NCI-H2196 treated with DMSO at 0.1 percent for 48 hours (cell line): ENCODE results near the gene TEF.
"Not testable (repeated sequence)": the region's sequence is repeated elsewhere in the genome, so short reads cannot be mapped to it uniquely, and the experiment has no call there.

ENCODE experiments used
- DNase-seq: peaks from one replicate; lab custom pipeline; 2025; ENCODE audit not compliant: unreplicated experiment; lab: John Stamatoyannopoulos, UW

The TEF gene

GRCh38 chr22:41380993-41381328, 781 bp upstream of the TEF start:
- peak; percentile 68 for DNase-seq

DNA sequence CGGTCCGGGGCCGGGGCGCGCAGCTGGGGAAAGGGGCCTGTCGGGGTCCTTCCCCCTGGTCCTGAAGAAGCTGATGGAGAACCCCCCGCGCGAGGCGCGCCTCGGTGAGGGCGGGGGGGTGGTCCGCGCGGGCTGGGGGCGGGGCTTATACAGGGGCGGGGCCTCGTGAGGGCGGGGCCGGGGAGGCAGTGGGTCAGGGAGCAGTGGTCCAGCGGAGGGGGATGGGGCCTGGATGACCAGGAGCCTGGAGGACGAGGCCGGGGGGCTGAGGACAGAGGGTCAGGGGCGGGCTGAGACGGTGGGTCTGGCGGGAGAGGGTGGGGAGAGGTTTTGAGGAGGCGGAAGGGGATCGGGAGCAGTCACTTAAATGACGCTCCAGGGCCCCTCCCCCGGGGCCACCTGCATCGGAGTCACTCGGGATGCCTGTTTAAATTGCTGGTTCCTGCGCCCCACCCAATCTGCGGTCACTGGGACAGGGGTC, 396 bp downstream of the TEF start:
- DNase-seq, result no peak

DNA sequence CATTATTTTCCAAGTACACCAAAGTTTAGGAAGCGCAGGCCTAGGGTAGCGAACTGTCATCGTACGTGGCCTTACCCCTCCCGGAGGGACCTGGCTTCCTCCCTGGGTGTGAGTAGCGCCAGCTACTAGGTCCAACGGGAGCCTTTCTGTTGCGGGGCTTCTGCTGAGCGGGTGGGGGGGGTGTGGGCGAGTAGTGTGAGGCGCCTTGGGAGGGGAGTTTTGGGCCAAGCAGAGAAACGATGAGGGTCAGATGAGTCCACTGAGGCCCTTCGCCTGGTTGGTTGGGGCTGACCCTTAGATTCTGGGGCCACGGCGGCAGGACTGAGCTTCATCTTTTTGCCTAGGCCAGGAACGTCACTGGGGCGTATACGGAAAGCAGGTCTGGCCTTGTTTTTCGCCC, 868 bp downstream of the TEF start:
- no peak for DNase-seq

GRCh38 chr22:41383085-41383484, 1.3 kb downstream of the TEF start:
- no peak for DNase-seq

DNA sequence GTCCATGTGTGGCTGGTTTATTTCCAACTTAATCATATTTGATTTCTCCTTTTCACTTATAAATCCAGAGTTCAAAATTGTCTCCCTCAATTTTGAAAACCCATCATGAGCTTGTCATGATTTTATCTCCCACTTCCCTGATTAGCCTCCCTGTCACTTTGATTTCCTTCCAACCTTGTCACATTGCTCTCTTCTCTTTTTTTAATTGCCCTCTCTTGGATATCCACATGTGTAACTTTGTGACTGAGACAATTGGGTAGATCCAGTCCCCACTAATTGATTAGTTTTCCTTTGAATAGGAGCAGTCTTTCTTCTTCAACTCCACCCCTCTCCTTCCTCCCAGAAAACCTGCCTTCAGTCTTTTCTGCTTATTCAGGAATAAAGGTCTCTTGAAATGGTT, 2.4 kb downstream of the TEF start:
- no peak for DNase-seq

DNA sequence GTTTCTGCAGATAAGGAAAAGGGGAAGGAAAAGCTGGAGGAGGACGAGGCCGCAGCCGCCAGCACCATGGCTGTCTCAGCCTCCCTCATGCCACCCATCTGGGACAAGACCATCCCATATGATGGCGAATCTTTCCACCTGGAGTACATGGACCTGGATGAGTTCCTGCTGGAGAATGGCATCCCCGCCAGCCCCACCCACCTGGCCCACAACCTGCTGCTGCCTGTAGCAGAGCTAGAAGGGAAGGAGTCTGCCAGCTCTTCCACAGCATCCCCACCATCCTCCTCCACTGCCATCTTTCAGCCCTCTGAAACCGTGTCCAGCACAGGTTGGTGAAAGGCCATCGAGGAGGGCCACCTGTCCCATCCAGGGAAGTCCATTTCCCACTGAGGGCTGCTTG, 5.6 kb downstream of the TEF start:
- no peak for DNase-seq

DNA sequence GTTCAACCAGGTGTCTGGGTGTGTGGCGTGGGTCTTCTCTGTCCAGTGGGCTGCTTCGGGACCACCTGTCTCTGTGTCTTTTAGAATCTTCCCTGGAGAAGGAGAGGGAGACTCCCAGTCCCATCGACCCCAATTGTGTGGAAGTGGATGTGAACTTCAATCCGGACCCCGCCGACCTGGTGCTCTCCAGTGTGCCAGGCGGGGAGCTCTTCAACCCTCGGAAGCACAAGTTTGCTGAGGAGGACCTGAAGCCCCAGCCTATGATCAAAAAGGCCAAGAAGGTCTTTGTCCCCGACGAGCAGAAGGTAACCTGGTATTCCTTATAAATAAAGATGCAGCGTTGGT, 12.2 kb downstream of the TEF start:
- DNase-seq, result no peak

- DNase-seq, result no peak
These were observed 13.9 kb downstream of the TEF start for GRCh38 chr22:41395531-41396240.

DNA sequence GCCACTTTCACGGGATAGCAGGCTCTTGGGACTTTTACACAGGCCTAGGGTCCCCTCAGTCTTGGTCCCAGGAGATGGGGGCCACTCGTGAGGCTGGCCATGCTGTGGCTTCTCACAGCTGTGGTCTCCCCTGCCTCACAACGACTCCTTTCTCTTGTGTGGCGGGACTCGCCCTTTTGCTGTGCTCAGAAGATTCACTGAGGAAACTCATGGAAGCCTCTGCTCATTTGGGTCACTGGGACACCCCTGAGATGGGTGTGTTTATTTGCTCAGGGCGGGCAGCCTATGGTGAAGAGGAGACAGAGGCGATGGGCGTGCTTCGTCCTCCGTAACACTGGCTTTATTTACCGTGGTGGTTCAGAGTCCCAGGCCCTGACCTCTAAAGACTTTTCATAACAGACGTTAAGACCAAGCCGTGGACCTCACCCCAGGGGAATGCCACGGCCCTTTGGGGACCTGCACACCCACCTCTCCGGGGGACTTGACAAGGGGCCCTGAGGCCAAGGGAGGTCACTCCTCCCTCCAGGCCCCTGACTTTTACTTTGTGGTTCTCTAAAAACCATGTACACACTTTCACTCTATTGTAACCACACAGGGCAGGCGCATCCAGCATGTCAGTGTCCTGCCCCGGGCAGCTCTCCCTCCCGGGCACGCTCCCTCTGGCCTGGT, 15.5 kb downstream of the TEF start:
- DNase-seq, result no peak

DNA sequence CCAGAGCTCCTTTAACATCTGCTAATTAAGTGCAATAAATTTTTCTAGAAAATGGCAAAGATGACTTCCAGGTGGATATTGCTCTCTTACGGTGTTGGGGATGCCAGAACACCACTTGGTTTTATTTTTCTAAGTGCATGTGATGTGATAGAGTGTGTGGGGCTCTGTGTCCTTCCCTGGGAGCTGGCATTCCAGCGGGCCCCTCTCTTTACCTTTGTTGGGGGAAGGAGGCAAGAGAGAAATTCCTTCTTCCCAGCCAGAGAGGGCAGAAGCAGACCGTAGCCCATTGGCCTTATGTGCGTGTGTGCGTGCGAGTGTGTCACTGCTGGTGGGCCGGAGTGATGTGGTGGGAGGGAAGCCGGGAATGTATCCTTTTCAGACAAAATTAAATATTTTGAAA, 17.2 kb downstream of the TEF start:
- DNase-seq, result no peak

DNA sequence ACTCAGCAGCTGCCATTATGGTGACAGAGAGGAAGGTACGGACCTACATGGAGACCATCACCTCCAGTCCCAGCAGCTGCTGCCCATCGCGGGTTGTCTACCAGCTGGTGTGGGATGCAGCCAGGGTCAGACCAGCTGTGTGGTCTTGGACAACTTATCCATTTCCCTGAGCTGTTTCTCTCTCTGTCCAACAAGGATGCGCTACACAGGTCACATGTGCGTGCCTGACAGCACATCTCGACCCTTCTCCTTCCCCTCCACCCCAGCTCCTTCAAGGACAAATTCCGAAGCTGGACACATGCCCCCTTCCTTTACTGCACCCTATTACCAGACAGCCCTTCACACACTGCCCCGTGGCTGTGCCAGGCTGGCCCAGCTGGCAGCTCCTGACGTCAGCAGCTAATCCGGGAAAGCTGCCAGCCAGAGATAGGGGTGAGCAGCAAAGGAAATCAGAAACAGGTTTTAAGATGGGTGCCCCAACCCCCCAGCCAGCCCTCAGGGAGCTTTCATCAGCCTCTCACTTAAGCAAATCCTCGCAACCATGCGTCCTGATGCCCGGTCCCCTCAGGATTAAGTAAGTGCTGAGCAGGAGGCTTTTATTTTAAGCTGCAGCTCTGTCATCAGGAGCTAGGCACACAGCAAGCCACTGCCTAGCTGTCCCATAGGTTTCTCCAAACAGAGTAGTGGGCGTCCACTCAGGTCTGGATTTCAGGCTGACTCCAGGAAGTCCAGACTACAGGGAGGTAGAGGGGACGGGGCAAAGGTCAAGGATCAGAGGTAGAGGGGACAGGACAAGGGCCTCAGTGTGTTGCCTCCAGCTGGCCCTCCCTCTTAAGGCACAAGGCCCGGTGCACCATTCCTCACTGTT, 20.3 kb downstream of the TEF start:
- peak; percentile 70 for DNase-seq

- not testable (repeated sequence) for DNase-seq
These were observed 21.1 kb downstream of the TEF start for GRCh38 chr22:41402851-41403250.

- peak; percentile 98 for DNase-seq
These were observed 22.0 kb downstream of the TEF start for GRCh38 chr22:41403532-41404318.

DNA sequence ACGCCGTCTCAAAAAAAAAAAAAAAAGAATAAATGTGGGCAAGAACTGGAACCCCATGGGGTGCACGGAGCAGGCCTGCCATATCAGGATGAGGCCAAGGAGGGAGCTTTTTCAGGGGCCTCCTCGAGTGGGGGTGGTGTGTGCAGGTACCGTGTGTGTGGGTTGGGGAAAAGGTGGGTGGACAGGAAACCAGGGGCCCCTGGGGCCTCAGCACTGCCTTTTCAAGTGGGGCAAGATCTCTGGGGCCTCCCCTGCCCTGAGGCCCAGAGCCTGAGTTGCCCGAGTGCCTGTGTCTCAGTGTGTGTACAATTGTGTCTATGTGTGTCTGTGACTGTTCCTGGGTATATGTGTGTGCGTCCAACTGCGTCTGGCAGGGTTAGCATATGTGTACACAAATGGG, 23.8 kb downstream of the TEF start:
- DNase-seq, result no peak

DNA sequence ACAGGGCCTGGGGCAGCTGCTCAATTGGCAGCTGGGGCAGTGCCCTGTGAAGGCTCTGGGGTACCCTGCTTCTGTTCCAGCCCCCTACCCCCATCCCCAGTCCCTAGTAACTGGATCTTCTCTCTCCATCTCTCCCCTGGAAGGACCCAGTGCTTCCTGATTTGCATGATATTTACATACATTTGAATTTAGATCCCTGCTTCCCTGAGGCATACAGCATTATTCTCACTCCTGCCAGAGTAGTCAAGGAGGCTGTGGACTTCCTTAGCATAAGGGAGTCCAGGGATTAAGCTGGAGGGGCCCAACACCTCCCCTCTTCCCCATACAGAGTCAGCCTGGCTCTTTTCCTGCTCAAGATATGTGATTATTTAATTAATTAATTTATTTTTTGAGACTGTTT, 24.7 kb downstream of the TEF start:
- no peak for DNase-seq

DNA sequence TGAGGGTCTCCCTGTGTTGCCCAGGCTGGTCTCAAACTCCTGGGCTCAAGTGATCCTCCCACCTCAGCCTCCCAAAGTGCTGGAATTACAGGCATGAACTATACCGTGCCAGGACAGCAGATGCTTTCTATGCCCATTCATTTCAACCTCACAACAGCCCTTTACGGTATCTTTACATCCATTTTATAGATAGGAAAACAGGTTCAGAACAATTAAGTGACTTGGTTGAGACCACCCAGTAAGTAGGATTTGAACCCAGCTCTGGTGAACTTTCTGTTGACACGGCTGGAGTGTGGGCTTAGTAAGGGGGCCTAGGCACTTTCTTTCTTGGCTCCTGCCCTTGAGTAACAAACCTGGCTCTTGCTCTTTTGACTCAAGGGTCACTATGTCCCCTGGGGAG, 25.7 kb downstream of the TEF start:
- no peak for DNase-seq

DNA sequence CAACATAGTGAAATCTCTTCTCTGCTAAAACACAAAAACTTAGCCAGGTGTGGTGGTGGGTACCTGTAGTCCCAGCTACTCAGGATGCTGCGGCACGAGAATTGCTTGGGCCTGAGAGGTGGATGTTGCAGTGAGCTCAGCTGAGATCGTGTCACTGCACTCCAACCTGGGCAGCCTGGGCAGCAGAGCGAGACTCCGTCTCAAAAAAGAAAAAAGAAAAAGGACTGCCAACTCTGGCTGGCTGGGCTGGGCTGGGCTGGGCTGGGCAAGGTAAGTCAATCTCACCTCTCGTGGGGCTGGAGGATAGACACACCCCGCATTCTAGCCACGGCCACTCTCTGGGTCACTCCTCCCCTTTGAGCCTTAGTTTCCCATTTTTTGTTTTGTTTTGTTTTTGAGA, 26.9 kb downstream of the TEF start:
- no peak for DNase-seq

GRCh38 chr22:41410311-41410751, 28.6 kb downstream of the TEF start:
- DNase-seq, result no peak

GRCh38 chr22:41411021-41411851, 29.5 kb downstream of the TEF start:
- no peak for DNase-seq

DNA sequence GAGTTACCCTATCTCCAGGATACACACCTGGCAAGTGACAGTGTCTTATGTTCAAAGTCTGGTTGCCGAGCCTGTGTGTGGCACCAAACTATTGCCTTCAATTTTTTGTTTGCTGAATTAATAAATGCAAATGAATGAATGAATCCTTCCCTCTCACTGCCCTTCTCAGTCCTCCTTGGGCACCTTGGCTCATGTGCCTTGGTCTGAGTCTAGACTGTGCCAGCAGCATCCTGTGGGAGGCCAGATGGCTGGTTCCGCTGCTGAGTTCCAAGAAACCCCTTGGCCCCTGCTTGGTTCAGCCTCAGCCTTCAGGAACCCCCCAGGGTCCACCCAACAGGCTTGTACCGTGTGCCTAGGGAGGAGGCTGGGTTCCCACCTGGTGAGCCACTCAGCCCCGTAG, 33.8 kb downstream of the TEF start:
- DNase-seq, result no peak
